Liver (tissue), 3 donors: ENCODE data around the gene MBD4.

Source experiments
- CTCF ChIP-seq: fragments of 150-350 bp; IDR thresholded peaks from 2 replicates; pipeline ENCODE4 v1.5.1; 2017; ENCODE audit warnings: improper control_type of control experiment, low read depth, low read length; ENCODE audit not compliant: missing input control
- EGR1 ChIP-seq, 2 donors: IDR thresholded peaks; 2 replicates each; pipeline ENCODE4 v1.6.1; 2016 to 2018; ENCODE audit warnings: antibody characterized with exemption in 2 of 2, low read depth in 2 of 2
- FOXA1 ChIP-seq: IDR thresholded peaks from 2 replicates; pipeline ENCODE4 v1.6.1; 2016; ENCODE audit warnings: antibody characterized with exemption
- FOXA2 ChIP-seq: IDR thresholded peaks from 2 replicates; pipeline ENCODE4 v1.6.1; 2016; ENCODE audit warnings: antibody characterized with exemption
- GABPA ChIP-seq, 2 donors: IDR thresholded peaks in 1 of 2; conservative IDR thresholded peaks in 1 of 2; 2 replicates each; pipeline ENCODE4 v1.6.1; 2016; ENCODE audit warnings: antibody characterized with exemption in 2 of 2, mild to moderate bottlenecking in 1 of 2, moderate library complexity in 1 of 2
- HNF4A ChIP-seq, 2 donors: conservative IDR thresholded peaks; 2 replicates each; pipeline ENCODE4 v1.6.1; 2016; ENCODE audit warnings: antibody characterized with exemption in 2 of 2, mild to moderate bottlenecking in 2 of 2
- RAD21 ChIP-seq, 2 donors: IDR thresholded peaks; 2 replicates each; pipeline ENCODE4 v1.6.1; 2016; ENCODE audit warnings: antibody characterized with exemption in 2 of 2, mild to moderate bottlenecking in 2 of 2
- REST ChIP-seq: IDR thresholded peaks from 2 replicates; pipeline ENCODE4 v1.6.1; 2016; ENCODE audit warnings: antibody characterized with exemption, mild to moderate bottlenecking
- SP1 ChIP-seq: IDR thresholded peaks from 2 replicates; pipeline ENCODE4 v1.6.1; 2018; ENCODE audit warnings: antibody characterized with exemption, mild to moderate bottlenecking
- TAF1 ChIP-seq: conservative IDR thresholded peaks from 2 replicates; pipeline ENCODE4 v1.6.1; 2016; ENCODE audit warnings: antibody characterized with exemption, mild to moderate bottlenecking
- YY1 ChIP-seq: IDR thresholded peaks from 2 replicates; pipeline ENCODE4 v1.6.1; 2016; ENCODE audit warnings: antibody characterized with exemption, mild to moderate bottlenecking
- TF ChIP-seq, protein P1 (sequence below): IDR thresholded peaks from 2 replicates; pipeline ENCODE4 v1.6.1; 2016; ENCODE audit warnings: antibody characterized with exemption
- TF ChIP-seq, protein P2 (sequence below): IDR thresholded peaks from 2 replicates; pipeline ENCODE4 v1.6.1; 2016; ENCODE audit warnings: antibody characterized with exemption
- TF ChIP-seq, protein P3 (sequence below): IDR thresholded peaks from 2 replicates; pipeline ENCODE4 v1.6.1; 2016; ENCODE audit warnings: antibody characterized with exemption
- donor health status: healthy.
- donor health status: healthy.

DNA sequence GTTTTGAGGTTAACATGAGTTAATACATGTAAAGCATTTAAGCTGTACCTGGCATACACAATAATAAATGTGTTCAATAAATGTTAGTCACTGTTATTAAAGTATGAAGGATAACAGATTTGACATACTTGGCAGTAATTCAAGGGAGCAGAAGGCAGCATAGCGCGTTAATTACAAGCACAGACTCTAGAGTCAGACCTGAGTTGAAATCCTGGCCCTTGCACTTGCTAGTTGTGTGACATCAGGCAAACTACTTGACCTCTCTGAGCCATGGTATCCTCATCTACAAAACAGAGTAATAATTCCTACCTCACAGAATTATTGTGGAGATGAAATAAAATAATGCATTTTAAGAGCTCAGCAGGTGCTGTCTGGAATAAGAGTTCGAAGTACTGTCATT is 5.7 kb upstream of the MBD4 start:
- no peak for TF ChIP-seq HNF4A (conservative IDR thresholded peaks at IDR 0.05)
- TF ChIP-seq, protein P1, sequence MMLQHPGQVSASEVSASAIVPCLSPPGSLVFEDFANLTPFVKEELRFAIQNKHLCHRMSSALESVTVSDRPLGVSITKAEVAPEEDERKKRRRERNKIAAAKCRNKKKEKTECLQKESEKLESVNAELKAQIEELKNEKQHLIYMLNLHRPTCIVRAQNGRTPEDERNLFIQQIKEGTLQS, result no peak
- TF ChIP-seq, protein P2, sequence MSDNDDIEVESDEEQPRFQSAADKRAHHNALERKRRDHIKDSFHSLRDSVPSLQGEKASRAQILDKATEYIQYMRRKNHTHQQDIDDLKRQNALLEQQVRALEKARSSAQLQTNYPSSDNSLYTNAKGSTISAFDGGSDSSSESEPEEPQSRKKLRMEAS, result no peak
- TF ChIP-seq CTCF, result no peak
- TF ChIP-seq, protein P3, sequence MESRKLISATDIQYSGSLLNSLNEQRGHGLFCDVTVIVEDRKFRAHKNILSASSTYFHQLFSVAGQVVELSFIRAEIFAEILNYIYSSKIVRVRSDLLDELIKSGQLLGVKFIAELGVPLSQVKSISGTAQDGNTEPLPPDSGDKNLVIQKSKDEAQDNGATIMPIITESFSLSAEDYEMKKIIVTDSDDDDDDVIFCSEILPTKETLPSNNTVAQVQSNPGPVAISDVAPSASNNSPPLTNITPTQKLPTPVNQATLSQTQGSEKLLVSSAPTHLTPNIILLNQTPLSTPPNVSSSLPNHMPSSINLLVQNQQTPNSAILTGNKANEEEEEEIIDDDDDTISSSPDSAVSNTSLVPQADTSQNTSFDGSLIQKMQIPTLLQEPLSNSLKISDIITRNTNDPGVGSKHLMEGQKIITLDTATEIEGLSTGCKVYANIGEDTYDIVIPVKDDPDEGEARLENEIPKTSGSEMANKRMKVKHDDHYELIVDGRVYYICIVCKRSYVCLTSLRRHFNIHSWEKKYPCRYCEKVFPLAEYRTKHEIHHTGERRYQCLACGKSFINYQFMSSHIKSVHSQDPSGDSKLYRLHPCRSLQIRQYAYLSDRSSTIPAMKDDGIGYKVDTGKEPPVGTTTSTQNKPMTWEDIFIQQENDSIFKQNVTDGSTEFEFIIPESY, result no peak
- no peak for TF ChIP-seq EGR1 (IDR thresholded peaks at IDR 0.05; ENCODE audit: low read depth in 2 of 2)
- no peak for TF ChIP-seq FOXA2
- TF ChIP-seq TAF1, result no peak
- TF ChIP-seq GABPA (IDR thresholded peaks at IDR 0.05 in 1 of 2, conservative IDR thresholded peaks at IDR 0.05 in 1 of 2), result no peak
- TF ChIP-seq RAD21 (IDR thresholded peaks at IDR 0.05), result no peak
- no peak for TF ChIP-seq YY1
- TF ChIP-seq FOXA1, result no peak
- TF ChIP-seq SP1, result no peak
- no peak for TF ChIP-seq REST
